Measurements from ENCODE around the gene OCA2.

The OCA2 gene

DNA sequence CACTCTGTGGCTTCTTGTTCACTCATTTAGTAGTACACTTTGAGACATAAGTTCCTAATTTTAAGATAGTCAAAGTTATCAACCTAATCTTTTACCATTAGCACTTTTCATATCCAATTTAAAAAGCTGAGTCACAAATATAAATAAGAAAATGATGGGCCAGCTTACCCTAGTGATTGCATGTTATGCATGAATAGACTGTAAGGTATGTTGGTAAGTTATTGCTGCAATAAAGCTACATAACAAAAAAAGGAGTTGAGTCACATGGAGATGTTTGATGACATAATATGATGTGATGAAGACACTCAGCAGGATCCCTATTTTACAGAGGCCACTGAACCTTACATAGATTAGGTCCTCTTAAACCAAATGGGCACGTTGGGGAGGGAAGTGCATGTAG, 161.3 kb downstream of the OCA2 start:
- DNase-seq (ENCODE audit: low spot score) = no peak

DNA sequence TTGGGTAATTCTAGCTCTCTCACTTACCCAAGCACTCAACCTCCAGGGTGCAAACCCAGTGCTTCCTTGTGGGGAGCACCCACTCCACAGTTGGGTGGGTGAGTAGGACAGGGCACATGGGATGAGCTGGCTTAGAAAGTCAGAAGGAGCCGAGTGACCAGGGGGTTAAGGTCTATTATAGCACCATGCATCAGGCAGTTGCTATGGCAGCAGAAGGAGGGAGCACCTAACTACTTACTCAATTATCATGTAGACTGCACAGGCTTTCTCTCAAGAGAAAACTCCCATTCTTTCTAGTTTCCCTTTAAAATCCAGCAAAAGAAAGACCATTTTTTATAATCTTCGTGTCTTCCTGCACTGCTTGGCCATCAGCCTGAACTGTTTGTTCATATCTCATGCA, 163.0 kb downstream of the OCA2 start:
- DNase-seq (ENCODE audit: low spot score) = no peak

DNA sequence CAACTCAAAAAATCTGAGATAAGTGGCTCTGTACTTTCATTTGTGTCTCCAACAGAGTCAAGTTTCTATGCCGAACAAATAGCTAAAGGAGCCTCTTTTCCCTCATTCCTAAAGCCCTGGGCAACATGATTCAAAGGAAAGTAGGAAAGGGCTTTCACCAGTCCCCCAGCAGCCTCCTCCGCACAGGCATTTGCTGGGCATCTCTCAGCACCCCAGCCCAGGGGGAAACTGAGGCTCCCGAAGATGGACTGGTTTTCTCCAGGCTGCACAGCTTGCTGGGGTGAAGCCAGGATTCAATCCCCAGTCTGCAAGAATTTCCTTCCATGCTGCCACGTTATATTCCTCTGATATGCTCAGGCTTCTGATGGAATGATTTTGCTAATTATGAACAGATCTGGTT, 163.8 kb downstream of the OCA2 start:
- no peak for DNase-seq (ENCODE audit: low spot score)

DNA sequence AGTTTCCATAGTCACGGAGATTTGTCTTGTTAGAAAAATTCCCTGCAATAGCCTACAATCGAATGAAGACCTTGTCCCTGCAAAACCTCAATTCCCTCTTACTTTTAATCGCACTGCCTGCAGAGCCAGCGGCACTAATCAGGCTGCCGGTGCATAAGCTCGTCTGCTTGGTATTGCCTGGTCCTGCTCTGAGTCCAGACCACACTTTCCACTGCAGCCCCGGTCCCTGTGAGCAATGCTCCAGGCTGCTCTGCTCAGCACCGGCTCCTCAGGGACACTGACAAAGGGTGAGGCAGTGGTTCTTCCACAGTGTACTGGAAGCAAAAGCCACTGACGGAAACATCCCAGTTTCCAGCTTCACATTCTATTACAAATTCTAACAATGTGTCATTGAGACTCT, 164.3 kb downstream of the OCA2 start:
- no peak for DNase-seq (ENCODE audit: low spot score)

DNA sequence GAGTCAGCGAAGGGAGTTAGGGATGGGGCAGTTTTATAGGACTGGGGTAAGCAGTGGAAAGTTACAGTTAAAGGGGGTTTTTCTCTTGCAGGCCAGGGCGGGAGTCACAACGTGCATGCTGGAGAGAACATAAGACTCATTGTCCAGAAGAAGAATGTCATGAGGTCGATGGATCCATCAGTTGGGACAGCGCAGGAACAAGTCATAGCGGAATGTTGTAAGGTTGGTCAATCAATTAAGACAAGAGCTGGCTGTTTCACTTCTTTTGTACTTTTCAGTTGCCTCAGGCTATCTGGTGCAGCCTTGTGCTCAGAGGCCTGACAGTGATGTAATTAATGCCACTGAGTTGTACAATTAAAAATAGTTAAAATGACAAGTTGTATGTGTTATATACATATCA, 165.6 kb downstream of the OCA2 start:
- no peak for DNase-seq (ENCODE audit: low spot score)

DNA sequence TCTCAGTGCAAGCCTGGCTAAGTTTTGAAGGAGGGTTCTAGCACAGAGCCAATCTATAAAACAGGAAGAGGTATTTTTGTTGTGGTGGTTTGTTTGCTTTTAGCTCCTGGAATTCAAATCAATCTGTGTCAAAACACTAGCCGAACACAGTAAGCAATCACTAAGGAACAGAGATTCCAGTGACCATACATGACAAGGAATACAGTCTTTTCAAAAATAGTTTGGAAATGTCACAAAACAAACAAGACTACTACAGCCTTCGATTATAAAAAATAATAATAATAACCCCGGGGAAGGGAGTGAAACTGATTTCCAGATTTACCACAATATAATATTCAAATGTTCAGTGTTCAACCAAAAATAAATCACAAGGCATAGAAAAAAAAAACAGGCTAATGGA, 166.5 kb downstream of the OCA2 start:
- no peak for DNase-seq (ENCODE audit: low spot score)

DNA sequence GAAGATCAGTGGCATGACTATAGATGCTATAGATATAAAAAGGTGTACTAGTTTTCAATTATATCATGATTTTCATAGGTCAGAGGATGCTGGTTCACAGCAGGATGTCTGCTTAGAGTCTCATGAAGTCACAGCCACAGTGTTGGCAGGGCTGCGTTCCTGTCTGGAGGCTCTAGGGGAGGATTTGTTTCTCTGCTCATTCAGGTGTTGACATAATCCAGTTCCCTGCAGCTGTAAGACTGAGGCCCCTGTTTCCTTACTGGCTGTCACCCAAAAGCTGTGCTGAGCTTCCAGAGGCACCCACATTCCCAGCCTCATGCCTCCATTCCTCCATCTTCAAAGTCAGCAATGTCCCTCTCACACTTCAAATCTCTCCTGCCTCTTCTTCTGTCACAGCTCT, 170.7 kb downstream of the OCA2 start:
- no peak for DNase-seq (ENCODE audit: low spot score)

DNA sequence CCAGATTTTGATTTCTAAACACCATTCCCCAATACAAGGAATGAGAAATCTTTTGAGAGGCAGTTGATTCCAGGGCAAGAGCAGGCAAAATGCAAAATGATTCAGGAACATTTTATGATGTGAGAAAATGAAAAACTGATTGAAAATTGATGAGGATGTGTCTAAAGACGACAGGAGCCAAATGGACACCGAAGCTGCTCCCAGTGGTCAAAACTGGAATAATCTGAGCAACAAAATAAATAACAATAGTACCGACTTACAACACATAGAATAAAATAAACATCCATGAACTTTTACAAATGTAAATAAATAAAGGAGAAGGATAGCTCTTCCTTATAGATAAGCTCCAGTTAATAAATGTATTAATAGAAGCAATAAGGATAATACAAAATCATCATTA, 186.8 kb downstream of the OCA2 start:
- no peak for DNase-seq (ENCODE audit: low spot score)

DNA sequence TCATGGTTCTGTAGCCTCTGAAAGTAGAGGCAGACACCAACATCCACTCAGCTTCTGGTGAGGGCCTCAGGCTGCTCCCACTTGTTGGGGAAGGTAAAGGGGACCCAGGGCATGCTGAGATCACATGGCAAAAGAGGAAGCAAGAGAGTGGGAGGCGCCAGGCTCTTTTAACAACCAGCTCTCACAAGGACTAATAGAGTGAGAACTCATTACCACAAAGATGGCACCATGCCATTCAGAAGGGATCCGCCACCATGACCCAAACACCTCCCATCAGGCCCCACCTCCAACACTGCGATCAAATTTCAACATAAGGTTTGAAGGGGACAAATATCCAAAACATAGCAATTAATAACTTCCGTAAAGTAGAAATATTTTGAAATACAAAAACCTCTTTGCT, 192.3 kb downstream of the OCA2 start:
- no peak for DNase-seq (ENCODE audit: low spot score)

DNA sequence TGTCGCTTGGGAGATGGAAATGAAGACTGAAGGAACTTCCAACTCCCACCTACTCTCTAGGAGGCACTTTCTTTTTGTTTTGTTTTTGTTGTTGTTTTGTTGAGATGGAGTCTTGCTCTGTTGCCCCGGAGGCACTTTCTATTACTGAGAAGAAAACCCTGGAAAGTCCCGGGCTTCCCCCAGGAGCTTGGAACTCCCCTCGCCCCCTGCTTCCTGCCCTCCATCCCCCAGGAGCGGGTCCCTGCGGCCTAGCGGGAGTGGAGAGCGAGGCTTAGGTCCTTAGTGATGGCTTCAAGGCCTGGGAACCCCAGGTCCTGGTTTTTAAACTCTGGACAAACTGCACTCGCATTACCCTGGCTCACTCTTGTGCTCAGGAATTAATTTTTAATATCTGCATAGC, 195.7 kb downstream of the OCA2 start:
- DNase-seq (ENCODE audit: low spot score) = no peak

DNA sequence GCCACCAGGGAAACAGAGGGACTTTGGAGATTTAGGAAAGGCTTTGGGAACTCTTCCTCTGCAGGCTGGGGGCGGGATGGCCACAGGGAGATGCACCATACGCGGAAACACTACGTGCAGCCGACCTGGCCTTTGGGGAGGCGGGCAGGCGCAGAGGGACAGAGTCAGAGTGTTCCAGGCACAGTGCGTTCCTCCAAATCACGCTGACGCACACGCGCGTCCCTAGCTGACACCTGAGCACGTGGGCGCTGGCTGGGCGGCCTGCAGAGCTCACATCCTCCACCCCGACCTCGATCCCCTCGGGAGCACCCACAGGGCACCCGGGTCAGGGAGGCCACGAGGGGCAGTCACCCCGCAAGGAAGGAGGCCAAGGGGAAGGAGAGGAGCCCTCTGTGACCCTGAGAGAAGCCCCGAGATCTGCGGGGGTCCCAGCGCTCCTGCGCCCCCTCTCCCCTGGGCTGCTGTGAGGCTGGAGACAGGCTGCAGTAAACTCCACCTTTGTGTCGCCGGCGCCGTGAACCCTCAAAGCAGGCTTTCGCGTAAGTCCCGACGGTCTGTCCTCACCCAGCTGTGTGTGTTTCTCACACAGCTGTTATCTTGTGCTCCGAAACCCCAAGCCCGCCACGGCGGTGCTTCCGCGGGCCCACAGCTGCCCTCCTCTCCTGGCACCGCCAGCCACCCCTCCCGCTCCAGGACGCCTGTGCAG, 196.3 kb downstream of the OCA2 start:
- DNase-seq (ENCODE audit: low spot score) = no peak

DNA sequence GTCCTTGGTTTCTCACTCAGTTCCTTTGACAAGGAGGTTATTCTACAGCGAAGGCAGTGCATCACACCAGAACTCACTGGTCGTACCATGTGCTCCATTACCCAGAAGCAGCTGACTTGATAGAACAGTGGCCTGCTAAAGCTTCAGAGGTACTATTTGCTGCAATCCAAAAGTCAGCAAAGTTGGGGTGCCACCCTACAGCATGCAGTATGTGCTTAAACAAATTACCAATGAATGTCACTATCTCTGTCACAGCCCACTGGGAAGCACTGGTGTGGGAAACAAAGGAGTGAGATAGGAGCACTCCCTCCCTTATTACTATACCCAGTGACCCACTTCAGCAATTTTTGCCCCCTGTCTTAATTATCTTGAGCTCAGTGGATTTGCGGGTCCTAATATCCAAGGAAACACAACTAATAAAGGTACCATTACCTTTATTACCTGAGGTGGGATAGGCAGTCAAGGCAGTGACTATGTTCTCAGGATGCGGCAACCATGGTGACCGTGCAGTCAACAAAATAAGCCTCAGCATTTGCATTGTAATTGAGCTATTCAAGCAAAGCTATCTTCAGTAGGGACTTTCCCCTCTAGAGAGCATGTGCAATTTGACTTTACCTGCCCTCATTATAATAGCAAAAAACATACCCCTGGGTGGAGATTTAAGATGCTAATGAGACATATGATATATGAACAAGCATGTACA, 199.4 kb downstream of the OCA2 start:
- DNase-seq (ENCODE audit: low spot score) = no peak

DNA sequence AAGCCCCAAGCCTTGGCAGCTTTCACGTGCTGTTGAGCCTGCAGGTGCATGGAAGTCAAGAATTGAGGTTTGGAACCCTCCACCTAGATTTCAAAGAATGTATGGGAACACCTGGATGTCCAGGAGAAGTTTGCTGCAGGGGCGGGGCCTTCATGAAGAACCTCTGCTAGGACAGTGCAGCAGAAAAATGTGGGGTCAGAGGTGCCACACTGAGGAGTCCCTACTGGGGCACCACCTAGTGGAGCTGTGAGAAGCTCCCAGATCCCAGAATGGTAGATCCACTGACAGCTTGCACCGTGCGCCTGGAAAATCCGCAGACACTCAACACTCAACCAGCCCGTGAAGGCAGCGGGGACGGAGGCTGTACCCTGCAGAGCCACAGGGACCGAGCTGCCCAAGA, 201.6 kb downstream of the OCA2 start:
- DNase-seq (ENCODE audit: low spot score) = no peak

DNA sequence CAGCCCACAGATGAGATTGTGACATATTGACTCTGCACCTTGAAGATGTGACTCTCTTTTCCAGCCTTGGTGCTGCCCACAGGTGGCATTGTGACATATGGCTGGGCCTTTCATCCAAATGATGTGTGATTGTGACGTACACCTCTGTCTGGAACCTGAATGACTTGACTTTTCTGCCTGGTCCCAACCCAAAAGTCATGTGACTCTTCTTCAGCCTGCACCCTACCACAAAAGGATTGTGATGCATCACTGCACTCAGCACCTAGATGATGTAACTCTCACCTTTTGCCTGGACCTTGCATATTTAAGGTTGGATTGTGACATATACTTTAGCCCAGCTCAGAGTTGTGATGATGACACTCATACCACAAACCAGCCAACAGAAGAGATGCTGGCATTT, 204.5 kb downstream of the OCA2 start:
- DNase-seq (ENCODE audit: low spot score) = no peak

DNA sequence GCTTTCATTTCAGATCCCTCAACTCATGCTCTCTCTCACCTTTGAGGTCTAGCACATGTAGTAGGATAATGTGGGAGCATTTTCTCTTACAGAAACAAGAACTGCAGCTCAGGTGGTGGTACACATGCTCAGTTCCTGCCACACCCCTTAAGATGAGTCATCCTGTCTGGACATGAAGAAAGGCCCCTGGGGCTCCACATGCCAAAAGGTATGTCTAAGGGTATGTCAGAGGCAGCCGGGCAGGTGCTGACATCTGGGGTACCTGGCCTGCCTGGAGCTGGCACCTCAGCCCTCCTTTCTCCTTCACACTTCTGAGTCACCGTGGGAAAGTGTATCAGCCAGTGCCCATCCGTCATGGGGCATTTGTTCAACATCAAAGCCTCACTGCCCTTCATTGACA, 209.9 kb downstream of the OCA2 start:
- DNase-seq (ENCODE audit: low spot score) = no peak

DNA sequence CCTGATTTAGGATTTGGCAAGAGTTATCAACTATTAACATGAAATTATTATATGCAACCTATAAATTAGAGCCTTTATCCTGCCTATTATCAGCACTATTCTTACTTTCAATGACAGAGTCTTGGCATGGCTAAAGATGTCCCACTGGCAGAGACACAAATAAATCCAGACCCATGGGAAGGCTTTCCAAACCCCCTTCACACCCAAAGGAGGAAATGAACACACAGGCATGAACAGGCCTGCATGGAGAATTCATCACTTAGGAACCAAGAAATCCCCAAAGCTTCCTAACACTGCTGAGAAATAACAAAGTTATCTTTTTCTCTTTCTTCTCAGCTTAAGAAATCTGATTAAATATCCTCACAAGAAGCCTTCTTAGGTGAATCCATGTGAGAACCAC, 213.9 kb downstream of the OCA2 start:
- no peak for DNase-seq (ENCODE audit: low spot score)

DNA sequence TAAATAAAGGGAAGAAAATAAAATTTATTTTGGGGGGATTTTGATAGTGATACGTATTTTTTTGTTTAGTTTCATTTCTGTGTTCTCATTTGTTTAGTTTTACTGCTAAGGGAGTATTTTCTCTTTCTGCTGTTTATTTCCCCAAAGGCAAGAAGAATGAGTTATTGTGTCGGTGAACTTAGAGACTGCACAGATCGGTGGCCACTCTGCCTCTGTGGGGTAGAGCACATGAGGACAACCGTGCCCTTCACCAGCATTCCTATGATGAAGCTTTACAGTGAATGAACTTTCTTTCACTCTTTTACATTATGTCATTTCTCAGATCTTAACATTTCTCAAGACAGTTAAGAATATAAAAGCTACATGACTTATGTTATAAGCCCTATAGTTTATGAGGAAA, 214.4 kb downstream of the OCA2 start:
- no peak for DNase-seq (ENCODE audit: low spot score)

DNA sequence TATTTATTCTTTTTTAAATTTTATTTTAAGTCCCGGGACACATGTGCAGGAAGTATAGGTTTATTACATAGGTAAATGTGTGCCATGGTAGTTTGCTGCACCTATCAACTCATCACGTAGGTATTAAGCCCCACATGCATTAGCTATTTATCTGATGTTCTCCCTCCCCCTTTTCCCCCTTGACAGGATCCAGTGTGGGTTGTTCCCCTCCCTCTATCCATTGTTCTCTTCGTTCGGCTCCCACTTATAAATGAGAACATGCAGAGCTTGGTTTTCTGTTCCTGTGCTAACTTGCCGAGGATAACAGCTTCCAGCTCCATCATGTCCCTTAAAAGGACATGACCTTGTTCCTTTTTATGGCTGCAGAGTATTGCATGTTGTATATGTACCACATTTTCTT, 220.3 kb downstream of the OCA2 start:
- DNase-seq (ENCODE audit: low spot score) = no peak

DNA sequence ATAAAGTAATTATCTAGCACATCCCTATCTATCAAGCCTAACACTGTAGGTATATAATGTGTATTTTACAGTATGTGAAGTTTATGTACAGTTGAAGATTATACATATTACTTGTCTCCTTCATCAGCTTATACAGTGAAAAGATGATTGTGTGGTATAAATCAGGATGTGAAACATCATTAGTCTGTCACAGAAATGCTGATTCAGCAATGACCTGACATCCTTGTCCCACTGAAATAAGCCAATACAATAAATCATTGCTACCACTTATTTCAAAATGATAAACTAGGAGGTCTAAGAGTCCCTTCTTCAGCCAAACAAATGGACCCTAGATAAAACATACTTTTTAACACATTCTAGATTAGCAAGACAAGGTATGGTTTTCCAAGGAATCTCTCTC, 225.3 kb downstream of the OCA2 start:
- DNase-seq (ENCODE audit: low spot score) = no peak

DNA sequence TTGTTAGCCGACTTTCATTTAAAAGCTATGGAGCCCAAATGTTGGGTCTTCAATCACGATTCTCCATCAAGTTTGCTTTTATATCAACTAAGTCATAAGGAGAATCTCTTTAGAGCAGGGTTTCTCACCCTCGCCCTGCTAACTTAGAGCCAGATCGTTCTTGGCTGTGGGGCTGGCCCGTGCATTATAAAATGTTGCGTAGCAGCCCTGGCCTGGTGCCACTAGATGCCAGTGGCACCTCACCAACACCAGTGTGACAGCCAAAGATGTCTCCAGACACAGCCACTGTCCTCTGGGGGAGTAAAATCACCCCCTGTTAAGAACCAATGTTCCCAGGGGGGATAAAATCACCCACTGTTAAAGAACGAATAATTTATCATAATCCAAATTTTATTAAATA, 226.1 kb downstream of the OCA2 start:
- DNase-seq (ENCODE audit: low spot score) = no peak

DNA sequence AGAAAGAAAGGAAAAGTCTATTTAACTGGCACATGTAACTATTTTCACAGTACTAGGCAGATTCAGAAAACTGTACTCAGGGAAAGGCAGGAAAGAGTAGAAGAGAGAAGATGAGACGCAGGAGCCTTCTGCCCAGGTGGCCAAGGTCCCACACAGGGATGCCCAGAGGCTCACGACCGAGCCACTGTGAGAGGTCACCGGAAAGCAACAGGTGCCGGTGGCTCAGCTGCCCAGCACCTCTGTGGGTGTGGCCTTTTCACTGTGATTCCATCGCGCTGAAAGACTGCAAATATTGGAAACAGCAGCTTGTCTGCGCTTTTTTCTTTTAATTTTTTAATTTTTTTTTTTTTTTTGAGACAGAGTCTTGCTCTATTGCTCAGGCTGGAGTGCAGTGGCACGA, 226.8 kb downstream of the OCA2 start:
- DNase-seq (ENCODE audit: low spot score) = no peak

DNA sequence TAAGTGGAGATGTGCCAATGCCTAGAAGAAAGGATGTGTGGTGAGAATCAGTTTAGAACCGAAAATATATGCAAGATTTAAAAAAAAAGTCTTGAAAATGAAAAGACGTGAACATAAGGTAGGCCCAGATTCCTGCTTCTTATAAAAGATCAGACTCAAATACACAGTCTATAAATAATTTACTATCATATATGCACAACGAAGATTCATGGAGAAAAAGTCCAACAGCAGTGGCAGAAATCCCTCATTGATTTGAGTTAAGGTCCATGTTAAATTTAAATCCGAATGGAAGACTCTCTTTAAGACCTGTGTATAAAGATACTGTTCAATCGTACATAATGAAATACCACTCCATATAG, 227.2 kb downstream of the OCA2 start:
- DNase-seq (ENCODE audit: low spot score) = no peak

DNA sequence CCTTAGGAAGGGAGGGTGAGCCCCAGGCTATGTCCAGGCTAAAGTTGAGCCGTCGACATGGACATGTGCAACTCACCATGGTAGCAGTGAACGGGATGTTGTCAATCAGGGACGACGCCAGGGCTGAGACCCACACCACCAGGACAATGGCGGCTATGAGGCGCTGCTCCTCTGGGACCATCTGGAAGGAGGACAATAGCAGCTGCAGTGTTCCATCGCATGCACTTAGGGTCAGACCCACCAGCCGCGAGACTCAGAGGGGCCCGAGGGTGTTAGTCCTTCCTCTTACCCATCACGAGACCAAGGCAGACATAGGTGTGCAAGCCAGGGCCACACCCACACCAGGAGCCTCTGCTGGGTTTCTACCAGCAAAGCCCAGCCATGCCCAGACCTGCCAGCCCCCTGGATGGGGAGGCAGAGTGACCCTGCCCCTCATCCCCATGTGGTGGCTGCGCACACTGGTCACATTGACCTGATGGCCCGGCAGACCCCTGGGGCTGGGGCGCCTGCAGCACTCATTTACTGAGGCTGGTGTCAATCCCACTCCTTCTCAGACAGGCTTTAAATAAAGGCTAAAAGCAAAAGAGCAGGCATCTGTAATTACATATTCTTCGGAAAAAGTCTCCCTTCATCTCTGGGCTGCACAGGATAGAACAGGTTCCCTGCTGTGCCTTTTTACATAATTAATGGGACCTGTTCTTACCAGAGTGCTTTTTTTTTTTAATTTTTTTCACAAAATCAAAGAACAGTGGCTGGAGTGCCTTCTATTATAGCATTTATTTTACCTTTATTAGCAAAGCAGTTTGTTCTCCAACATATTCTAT, 227.8 kb downstream of the OCA2 start:
- DNase-seq (ENCODE audit: low spot score) = no peak
